GM19193 (cell line): ENCODE data around the gene FMO2.

Experiments
- POLR2A ChIP-seq: IDR thresholded peaks from 4 replicates; pipeline ENCODE4 v1.6.1; 2011; ENCODE audit not compliant: insufficient read depth, insufficient read length; ENCODE audit errors: extremely low read depth

Gene FMO2, protein sequence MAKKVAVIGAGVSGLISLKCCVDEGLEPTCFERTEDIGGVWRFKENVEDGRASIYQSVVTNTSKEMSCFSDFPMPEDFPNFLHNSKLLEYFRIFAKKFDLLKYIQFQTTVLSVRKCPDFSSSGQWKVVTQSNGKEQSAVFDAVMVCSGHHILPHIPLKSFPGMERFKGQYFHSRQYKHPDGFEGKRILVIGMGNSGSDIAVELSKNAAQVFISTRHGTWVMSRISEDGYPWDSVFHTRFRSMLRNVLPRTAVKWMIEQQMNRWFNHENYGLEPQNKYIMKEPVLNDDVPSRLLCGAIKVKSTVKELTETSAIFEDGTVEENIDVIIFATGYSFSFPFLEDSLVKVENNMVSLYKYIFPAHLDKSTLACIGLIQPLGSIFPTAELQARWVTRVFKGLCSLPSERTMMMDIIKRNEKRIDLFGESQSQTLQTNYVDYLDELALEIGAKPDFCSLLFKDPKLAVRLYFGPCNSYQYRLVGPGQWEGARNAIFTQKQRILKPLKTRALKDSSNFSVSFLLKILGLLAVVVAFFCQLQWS

DNA sequence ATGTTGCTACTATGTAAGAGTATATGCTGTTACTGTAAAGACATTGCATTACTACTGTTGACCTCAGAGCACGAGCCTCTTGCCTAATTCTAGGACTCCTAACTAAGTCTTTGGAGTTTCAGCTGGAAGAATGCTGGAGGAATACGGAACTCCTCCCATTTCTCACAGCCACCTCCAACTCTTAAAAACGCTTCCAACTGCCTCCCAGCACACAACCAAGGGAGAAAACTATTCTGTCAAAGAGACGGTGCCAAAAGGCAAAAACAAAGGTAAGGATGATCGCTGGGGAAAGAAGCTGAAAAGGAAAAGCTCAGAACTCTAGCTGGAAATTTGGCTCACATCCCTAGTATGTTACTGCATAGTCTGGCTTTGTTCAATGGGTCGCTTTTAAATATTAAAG is at the start of gene FMO2:
Gene FMO2, plus strand, starts transcription at position 210 of the 400 bp plus-strand sequence. CDS start 414 bp downstream, outside the sequence.
- TF ChIP-seq POLR2A, result no peak

- TF ChIP-seq POLR2A, result no peak
Measured at GRCh38 chr1:171137580-171137979, 47.5 kb upstream of the FMO2 start.

DNA sequence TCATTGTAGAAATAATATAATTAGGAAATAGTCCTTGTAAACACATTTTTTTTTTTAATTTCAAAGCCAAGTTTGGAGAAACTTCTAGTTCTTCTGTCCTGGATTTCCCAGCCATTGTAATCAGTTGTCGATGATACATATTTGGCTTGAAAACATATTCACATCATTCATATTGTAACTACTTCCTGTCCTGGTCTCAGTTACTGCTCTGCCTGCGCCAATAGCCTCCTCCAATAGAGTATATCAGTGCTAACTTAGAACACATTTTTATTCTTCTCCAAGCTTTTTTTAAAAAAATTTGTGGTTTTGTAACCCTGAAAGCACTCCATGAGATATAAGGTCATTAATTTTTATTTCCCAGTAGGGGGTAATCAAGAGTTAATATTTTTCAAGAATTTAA is 46.1 kb upstream of the FMO2 start:
- no peak for TF ChIP-seq POLR2A

DNA sequence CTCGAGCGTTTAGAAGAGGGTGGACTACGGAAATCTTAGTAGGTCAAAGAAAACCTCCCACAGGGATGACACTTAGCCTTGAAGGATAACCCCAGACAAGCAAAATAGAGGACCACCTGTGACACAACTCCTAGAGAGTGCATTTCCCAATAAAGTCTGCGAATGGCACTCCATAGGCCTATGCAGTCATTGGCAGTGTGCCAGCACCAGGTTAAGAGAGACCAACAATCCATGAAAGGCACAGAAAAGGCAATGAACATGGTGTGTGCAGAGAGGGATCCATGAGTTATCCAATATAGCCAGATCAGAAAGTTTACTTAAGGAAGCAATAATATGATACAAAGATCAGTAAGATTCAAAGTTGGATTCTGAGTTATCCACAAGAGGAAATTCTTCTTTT is 45.2 kb upstream of the FMO2 start:
- TF ChIP-seq POLR2A, result no peak

DNA sequence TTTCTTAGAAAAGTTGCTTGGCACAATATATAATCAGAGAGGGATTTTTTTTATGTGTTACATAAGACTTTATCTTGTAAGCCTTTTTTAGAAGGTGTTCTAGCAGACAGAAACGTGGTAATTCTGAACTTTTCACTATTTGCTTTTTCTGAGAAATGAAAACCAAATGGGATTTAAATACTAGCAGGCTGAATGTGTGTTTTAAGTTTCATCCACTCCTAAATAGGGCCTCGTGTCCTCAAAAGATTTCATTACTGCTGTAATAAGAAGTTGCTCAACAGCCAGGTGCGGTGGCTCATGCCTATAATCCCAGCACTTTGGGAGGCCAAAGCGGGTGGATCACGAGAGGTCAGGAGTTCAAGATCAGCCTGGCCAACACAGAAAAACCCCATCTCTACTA is 44.7 kb upstream of the FMO2 start:
- TF ChIP-seq POLR2A, result no peak

DNA sequence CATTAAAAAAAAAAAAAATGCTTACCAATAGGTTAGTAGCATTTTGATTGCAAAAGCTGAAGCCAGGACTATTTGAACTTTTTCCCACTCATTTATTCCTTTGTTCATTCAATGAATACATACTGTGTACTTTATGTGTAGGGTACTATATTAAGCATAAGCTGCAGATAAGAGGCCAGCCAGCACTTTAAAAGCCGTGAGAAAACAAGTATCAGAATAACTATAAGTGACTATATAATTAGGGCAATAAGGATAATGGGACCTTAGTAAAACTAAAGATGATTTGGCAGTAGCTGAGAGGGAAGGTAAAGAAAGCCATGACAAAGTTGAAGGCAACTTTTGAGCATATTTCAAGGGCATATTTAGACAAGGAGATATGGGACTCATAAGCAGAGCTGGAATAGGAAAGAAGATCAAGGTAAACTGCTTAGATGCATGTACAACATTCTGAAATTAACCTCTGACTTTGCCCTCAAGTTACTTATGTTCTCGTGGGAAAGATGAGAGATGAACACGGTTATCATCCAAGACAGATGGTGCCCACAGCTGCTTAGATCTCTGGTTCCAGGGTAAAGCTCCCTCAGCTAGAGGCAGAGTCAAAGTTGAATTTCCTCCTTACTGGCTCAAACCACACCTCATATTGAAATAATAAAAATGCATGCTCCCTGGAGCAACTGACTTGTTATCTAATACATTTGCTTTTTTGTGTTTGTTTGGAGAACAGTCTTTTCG is 44.0 kb upstream of the FMO2 start:
- no peak for TF ChIP-seq POLR2A

- no peak for TF ChIP-seq POLR2A
Measured at GRCh38 chr1:171141688-171142415, 43.2 kb upstream of the FMO2 start.

- no peak for TF ChIP-seq POLR2A
Measured at GRCh38 chr1:171142416-171143385, 42.4 kb upstream of the FMO2 start.

DNA sequence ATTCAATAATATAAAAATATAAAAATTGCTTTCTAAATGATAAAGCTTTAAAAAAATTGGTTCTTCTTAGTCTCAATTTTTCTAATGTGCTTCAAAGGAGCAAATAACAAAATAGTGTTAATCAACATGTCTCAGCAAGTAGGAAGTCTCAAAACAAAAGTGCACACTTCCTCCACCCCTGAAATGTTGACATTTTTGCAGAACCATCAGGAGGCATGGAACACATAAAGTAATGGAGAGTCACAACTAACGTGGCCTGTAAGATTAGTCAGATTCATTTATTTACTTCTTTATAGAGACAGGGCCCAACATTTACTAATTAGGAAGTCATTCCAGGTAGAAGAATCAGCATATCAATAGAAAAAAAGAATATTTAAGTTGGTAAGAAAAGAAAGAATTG is 34.9 kb upstream of the FMO2 start:
- TF ChIP-seq POLR2A, result no peak

- no peak for TF ChIP-seq POLR2A
Measured at GRCh38 chr1:171152549-171152948, 32.6 kb upstream of the FMO2 start.

GRCh38 chr1:171155484-171155883 is 29.6 kb upstream of the FMO2 start:
- no peak for TF ChIP-seq POLR2A

DNA sequence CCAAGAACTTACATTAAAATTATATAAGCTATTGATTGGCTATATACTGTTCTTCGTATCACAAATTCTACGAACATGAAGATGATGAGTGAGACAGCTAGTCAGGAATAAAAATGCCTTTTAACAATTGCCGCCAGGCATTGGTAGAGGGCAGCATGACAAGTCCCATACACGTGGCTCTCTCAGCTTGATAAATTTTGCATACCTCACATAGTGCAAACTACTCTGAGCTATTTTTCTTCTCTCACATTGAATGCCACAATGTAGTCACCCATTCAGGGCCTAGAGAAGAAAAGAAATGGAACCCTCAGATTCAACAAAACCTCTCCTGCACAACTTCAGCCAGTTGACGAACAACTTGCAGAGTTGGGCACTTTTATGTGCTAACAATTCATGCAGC is 27.0 kb upstream of the FMO2 start:
- no peak for TF ChIP-seq POLR2A

DNA sequence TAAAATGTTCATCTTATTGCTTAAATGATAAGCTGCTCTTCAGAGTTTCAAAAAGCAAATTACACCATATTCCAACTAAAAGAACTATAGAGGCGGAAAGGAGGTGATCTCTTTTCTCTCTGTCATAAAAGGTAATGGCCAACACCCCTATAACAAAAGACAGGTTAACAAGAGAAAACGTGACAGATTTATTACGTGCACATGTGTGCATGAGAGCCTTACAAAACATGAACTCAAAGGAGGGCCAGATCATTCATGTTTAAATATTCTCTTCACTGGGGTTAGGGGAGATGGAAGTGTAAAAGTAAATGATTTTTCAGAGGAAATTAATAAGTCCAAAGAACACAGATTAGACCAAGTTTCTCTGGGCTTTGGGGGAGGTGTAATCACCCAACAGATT is 26.5 kb upstream of the FMO2 start:
- TF ChIP-seq POLR2A, result no peak

- no peak for TF ChIP-seq POLR2A
Measured at GRCh38 chr1:171159148-171159547, 26.0 kb upstream of the FMO2 start.

DNA sequence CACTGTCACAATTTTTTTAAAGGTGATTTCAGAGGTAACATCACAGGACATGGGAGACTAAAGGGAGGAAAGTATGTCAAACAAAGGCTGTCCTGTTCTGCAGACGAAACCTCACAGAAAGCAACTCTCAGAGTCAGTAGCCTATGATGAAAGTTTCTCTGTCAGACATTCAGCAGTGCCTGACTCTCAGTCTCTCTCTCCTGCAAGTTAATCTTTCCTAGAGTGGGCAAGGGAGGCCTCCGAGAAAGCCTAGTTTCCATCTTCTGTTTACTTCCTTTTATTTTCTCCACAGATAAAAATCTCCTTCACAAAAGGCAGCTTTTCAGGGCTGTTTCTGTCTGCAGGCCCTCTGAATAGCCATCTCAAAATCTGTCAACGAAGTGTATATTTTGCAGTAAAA is 24.9 kb upstream of the FMO2 start:
- TF ChIP-seq POLR2A, result no peak
